HG03045 (cell line): ENCODE measurements around the gene ZDHHC11B.
A peak's percentile ranks its signal among the peaks of the same experiment; 100 is the strongest.

Experiments used
- ATAC-seq: cut with Tn5 transposase; IDR thresholded peaks from one replicate; pipeline ENCODE4 v1.9.1; 2021; ENCODE audit warnings: mild to moderate bottlenecking, moderate library complexity; ENCODE audit not compliant: unreplicated experiment

ZDHHC11B gene

DNA sequence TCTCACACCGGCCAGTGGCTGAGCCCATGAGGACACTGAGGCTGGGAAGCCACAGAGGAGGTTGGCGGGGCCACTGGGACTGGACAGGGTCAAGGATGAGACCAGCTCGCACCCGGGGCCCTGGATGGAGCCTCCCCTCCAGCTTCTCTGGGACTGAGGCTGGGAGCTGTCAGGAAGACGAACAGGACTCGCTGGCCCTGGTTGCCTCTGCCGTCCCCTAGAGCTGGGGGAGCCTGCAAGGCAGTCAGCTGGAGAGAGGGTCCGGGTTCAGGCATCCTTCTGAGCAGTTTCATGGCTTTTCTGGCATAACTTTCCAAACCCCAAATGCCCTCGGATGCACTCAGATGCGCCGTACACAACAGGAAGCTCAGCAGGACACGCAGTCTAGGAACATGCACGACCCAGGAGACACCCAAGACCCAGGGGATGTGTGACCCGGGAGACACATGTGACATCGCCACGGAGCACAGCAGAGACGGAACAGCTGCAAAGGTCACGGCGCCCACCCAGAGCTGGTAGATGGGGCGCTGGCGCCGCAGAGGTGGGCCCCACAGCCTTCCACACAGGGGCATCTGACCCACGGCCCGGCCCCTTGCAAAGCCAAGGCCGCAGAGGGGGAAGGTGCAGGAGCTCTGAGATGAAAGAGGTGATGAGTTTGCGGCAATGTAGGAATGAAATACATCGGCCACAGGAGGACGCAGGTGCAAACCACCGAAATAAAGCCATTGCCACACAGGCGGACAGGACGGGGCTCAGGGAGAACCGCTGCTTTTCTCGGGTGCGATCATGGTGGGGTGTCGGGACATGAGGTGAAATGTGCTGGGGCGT, 108.4 kb downstream of the ZDHHC11B start:
- no peak for ATAC-seq

DNA sequence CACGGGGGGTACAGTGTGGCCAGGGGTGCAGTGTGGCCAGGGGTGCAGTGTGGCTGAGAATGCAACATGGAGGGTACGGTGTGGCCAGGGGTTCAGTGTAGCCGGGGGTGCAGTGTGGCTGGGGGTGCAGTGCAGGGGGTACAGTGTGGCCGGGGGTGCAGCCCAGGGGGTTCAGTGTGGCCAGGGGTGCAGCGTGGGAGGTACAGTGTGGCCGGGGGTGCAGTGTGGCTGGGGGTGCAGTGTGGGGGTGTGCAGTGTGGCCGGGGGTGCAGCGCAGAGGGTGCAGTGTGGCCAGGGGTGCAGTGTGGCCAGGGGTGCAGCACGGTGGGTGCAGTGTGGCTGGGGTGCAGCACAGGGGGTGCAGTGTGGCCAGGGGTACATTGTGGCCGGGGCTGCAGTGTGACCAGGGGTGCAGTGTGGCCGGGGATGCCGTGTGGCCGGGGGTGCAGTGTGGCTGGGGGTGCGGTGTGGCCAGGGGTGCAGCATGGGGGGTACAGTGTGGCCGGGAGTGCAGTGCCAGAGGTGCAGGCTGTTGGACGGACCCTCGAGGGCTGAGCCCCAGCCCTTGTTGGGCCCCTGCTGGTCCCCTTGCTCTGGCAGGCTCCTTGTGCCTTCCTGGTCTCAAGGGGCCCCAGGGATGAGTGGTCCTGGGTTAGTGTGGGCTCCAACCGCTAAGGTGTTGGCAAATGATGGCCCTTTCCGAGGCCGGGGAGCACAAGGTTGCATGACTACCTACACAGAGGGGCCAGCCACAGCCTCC, 109.2 kb downstream of the ZDHHC11B start:
- ATAC-seq: no peak

- no peak for ATAC-seq
These were observed 109.9 kb downstream of the ZDHHC11B start for GRCh38 chr5:674630-675011.

DNA sequence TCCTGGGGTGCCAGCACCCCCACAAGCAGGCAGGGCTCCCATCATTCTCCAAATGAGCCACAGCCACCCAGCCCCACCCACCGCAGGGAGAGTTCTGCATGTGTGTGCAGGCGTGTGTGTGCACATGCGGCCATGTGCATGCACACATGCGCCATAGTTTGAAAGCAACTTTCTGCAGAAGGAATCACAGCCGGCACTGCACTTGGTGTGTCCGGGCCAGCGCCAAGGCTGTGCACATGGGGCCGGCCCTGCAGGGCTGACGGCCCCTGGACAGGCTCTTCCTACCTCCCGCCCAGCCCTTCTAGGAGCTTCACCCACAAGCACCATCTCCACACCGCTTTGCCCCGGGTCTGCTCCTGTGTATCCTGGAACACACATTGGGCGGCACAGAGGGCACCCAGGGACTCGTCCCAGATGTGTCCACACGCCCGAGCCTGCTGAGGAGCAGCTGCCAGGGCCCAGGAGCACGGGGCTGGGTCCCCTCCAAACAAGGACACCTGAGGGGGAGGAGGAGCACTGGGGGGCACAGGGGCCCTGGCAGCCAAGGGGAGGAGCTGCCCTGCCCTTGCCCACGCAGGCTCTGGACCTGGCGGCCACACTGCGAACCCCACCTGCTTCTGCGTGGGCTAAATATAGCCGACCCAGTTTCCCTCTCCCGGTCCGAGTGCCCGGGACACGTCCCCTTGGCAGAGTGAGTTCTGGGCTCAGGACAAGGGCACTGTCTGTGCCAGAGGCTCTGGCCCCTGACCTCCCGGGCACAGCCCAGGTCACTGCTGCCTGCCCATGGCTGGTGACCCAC, 110.5 kb downstream of the ZDHHC11B start:
- no peak for ATAC-seq

DNA sequence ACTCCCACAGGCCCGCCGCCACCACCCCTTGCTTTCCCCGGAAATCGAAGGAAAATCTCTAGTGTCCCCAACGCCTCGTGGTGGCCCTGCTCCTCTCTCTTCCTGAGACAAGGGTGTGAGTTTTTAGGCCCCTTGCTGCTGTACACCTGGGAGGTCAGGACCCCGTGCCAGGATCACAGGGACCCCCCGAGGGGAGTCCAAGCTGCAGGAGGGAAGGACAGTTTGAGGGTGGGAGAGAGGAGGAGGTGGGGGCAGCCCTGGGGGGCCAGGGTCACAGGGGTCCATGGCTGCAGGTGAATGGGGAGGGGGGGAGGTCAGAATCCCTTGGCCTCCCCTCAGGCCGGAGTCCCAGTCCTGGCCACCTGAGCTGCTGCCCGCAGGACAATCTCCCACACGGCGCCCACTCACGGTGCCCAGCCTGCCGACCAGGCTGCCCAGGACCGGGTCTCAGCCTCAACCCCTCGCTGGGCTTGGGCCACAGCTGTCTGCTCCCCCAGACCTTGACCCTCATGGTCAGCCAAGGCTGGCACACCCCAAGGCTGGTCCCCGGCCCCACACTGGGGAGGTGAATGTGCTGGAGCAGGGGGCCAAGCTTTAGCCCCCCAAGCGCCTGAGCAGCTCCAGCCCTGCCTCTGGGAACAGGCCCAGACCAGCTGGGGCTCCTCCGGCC, 111.2 kb downstream of the ZDHHC11B start:
- no peak for ATAC-seq

DNA sequence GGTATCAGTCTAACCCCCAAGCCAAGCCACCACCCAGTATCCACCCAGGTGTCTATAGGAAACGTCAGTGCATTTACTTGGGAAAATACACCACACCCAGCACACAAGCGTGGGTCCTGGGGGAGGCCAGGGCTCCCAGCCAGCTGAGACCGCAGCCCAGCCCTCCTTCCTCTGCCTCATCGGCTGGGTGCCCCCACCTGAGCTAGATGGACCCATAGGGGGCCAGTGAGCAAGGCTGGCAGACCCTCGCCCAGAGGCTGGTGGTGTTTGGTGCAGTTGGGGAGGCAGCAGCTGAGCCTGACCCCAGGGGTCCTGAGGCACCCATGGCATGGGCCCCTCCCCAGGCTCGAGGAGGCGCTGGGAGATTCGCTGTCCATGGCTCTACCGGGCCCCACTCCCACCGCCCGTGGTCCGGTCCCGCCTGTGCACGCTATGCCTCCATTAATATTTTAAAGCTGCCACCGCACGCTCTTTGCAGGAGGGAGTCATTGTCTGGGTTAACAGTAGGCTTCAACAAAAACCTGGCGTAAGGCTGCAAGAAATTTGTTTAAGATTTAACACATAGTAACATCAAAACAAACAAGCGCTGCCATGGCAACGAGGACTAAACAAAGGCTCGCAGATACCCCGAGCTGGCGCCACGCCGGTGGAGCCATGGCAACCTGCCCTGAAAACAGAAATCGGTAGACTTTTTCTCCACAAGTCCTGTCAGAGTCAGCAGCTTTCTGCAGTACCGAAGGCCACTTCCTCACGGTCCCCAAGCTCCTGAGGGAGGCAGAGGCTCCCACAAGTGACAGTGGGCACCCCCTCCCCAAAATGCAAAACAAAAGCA, 112.0 kb downstream of the ZDHHC11B start:
- no peak for ATAC-seq

DNA sequence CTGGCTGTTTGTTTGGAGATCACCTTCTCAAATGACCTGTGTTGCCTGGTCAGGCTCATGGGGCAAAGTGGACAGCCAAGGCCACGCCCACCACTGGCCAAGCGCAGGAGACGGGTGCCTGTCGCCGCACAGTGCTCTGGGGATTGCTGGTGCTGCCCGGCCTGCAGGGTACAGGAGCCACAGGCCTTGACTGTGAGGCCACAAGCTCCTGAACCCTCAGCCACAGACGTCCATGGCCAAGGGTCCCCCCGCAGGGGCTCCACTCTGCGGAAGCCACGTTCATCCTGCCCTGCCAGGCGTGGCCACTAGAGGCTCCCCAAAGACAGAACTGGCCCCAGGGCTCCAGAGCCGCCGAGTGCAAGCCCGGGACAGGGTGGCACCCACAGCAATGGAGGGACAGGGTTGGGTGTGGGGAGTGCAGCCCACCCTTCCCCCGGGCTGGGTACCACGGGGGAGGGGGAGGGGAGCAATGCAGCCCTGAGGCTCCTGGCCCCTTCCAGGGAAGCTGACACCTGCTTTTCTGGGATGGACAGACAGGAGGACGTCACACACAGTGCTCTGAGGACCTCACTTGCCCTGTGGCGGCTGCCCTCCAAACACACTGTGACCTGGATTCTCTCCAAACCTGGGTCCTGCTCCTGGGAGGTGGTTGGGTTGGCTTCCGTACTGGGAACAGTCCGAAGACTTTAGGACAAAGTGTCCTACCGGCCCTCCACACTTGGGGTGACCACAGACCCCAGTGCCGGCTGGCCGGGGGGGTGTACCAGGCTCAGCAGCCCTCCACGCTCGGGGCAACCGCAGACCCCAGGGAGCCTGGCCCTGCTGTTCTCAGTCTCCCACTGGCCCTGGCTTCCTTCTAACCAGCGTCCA, 112.8 kb downstream of the ZDHHC11B start:
- ATAC-seq: peak; percentile 41

- ATAC-seq: no peak
These were observed 113.9 kb downstream of the ZDHHC11B start for GRCh38 chr5:670396-671270.

DNA sequence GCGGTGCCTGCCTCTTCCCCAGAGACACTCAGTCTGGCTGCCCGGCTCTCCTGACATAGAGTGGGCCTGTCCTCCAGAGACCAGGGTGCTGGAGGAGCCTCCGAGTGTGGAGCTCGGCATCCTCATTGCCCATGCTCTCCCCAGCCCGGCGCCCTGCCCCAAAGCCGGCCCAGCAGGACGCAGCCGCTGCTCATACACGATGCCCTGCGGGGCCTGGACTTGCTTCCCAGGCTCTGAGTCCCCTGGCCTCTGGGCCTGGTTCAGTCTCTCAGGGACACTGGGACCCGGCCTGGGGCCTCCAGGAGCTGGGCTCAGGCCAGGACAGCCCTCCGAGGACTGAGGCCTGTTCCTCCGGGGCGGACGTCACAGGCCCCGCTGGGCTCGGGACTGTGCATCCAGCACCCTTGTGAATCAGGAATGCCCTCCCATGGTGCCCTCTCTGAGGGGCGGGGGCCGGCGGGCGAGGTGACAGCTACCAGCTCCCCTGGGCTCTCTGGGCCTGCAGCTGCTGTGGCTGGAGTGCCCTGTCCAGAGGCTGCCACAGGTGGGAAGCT, 114.6 kb downstream of the ZDHHC11B start:
- ATAC-seq: no peak

DNA sequence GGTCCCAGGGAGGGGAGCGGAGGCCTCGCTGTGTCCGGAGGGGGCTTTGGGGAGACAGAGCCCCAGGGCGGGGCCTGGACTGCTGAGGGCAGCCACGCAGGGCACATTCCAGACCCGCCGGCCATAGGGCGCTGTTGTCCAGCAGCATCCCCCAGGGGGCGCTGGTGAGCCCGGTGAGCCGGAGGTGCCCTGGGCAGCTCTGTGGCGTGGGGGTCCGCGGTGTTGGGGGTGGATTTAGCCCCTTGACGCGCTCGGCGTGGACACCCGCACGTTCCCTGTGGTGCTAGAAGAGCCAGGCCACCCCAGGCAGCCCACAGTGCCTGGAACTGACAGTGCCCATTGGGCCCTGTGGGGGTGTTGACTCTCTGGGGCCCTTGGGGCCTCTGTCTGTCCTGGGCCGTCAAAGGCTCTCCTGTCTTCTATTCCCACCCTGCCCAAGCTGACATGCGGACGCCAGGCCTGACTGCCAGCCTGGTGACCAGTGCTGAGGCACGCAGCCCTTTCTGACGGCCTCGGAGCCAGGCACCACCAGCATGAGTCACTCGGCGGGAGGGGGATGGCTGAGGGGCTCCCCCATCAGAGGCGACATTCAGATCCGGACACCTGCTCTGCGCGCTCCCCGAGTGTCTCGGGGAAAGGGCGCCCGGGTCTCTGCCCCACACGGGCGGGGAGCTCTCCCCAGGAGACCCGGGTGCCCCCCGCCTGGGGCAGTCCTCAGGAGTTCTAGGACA, 115.3 kb downstream of the ZDHHC11B start:
- no peak for ATAC-seq

DNA sequence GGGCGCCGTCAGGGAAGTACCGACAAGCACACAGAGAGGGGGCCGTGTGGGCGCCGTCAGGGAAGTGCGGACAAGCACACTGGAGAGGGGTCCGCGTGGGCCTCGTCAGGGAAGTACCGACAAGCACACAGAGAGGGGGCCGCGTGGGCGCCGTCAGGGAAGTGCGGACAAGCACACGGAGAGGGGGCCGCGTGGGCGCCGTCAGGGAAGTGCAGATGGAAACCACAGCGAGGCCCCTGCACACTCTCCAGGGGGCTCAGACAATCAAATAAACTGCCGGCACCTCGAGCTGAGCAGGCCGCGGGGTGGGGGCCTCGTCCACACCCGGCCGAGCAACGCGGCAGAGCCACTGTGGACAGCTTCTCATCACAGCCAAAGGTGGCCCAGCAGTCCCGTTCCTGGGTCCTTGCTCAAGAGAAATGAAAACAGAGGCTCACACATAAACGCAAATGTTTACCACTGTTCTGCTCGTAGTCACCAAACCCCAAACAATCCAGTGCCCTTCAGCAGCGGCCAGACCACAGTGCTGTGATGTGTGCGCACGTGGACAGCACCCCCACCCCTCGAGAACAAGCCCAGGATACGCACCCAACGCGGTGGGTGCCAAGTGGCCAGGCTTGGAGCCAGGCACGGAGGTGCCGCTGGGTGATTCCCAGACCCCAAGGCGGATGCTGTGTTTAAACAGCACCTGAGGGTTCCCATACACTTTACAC, 116.1 kb downstream of the ZDHHC11B start:
- no peak for ATAC-seq

GRCh38 chr5:666816-667498, 117.6 kb downstream of the ZDHHC11B start:
- no peak for ATAC-seq

DNA sequence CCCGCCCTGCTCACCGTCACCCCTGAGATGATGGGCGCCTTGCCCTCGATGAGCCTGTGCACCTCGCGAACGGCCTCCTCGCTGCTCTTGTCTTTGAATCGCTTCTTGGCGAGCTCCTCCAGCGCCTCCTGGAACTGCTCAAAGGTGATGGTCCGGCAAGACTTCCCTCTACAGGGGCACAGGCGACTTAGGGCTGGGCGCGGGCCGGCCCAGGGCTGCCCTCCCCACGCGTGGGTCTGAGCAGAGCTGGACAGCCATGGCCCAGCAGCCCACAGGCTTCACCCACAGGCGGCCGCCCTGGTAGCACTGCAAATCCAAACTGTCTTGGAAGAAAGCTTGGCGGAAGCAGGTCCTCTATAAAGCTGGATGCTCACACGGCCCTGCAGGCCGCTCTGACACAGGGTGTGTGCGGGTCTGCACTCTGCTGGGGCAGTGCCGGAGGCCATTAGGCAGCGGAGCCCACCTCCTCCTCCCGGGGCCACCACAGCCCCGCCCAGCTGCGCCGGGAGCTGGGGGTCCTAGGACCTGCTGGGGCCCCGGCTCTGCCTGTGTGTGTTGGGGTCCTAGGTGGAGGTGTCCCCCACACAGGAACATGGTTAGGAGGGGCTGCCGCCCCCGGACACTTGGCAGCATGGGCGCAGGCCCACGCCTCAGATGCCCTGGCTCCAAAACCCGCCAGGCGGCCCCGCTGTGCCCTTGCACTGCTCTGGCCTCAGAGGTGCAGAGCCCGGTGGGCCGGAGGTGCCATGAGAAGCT, 118.4 kb downstream of the ZDHHC11B start:
- no peak for ATAC-seq

- ATAC-seq: no peak
These were observed 119.0 kb downstream of the ZDHHC11B start for GRCh38 chr5:665541-665955.

DNA sequence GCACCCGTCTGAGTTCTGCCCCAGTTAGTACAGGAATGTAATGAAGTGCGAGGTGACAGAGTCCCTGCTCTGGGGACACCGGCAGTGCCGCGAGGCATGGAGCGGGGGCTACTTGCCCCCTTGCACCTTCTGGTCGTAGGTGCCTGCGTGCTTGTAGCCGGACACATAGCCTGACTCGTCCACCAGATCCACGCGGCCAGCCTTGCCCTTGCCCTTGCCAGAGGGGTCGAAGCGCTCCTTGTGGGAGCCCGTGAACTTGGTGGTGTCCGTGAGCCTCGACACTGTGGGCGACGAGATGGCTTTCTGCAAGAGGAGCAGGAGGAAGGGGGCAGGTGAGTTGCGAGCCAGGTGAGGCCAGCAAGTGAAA, 119.6 kb downstream of the ZDHHC11B start:
- no peak for ATAC-seq
